Urothelium cell line (cell line): ENCODE measurements around the gene LSAMP.
A peak's percentile ranks its signal among the peaks of the same experiment; 100 is the strongest.

Experiments used
- DNase-seq: peaks from one replicate; pipeline ENCODE4 v3.0.0; 2011; ENCODE audit warnings: low spot score, mixed read lengths
- FAIRE-seq: peaks from 2 replicates; lab custom pipeline; 2011; peaks lifted over from hg19 to GRCh38; lab: Jason Lieb, UNC

The LSAMP gene

GRCh38 chr3:116181159-116181558, 264.1 kb downstream of the LSAMP start:
- DNase-seq (no peak), FAIRE-seq (no peak)

GRCh38 chr3:116179091-116179490, 266.2 kb downstream of the LSAMP start:
- DNase-seq (no peak), FAIRE-seq (no peak)

- DNase-seq = no peak
These were observed 268.2 kb downstream of the LSAMP start for GRCh38 chr3:116176974-116177555.

GRCh38 chr3:116166121-116166520, 279.2 kb downstream of the LSAMP start:
- DNase-seq (no peak), FAIRE-seq (no peak)

More at GRCh38 chr3:116176974-116177555, 268.2 kb downstream of the LSAMP start:
- FAIRE-seq = no peak

- DNase-seq (no peak), FAIRE-seq (no peak)
These were observed 279.6 kb downstream of the LSAMP start for GRCh38 chr3:116165641-116166040.

GRCh38 chr3:116165135-116165534, 280.2 kb downstream of the LSAMP start:
- FAIRE-seq (no peak), DNase-seq (no peak)

GRCh38 chr3:116164039-116164438, 281.2 kb downstream of the LSAMP start:
- FAIRE-seq (no peak), DNase-seq (no peak)

- no peak for FAIRE-seq
These were observed 283.4 kb downstream of the LSAMP start for GRCh38 chr3:116161575-116162525.

GRCh38 chr3:116160594-116160993, 284.7 kb downstream of the LSAMP start:
- FAIRE-seq (no peak), DNase-seq (no peak)

More at GRCh38 chr3:116161575-116162525, 283.4 kb downstream of the LSAMP start:
- no peak for DNase-seq

- FAIRE-seq (no peak), DNase-seq (no peak)
These were observed 289.4 kb downstream of the LSAMP start for GRCh38 chr3:116155841-116156240.

- FAIRE-seq = no peak
- no peak for DNase-seq
These were observed 290.9 kb downstream of the LSAMP start for GRCh38 chr3:116154389-116154788.

GRCh38 chr3:116153174-116153573, 292.1 kb downstream of the LSAMP start:
- no peak for FAIRE-seq
- DNase-seq = no peak

- FAIRE-seq (no peak), DNase-seq (no peak)
These were observed 294.6 kb downstream of the LSAMP start for GRCh38 chr3:116150655-116151167.

- no peak for DNase-seq
- FAIRE-seq = no peak
These were observed 296.1 kb downstream of the LSAMP start for GRCh38 chr3:116148881-116149851.

- DNase-seq (no peak), FAIRE-seq (no peak)
These were observed 299.7 kb downstream of the LSAMP start for GRCh38 chr3:116145613-116146012.

GRCh38 chr3:116141724-116142123, 303.6 kb downstream of the LSAMP start:
- no peak for DNase-seq
- no peak for FAIRE-seq

GRCh38 chr3:116140100-116140689, 305.1 kb downstream of the LSAMP start:
- DNase-seq (peak; percentile 23), FAIRE-seq (no peak)

- DNase-seq = peak; percentile 31
- no peak for FAIRE-seq
These were observed 305.6 kb downstream of the LSAMP start for GRCh38 chr3:116139641-116140040.

- no peak for FAIRE-seq
These were observed 309.7 kb downstream of the LSAMP start for GRCh38 chr3:116135457-116136085.

More at GRCh38 chr3:116135457-116136085, 309.7 kb downstream of the LSAMP start:
- peak; percentile 10 for DNase-seq
